Glutamatergic neuron (in vitro differentiated cells): ENCODE results near the gene COPG1. TPM values are rescaled to one million over a fixed set of nuclear protein-coding genes. Genes with fewer than 3 reads are reported as not detected.

Source experiments
- DNase-seq: peaks from one replicate; pipeline ENCODE4 v3.0.0; 2022
- H3K27ac Mint-ChIP-seq: one replicate; pipeline ENCODE4 v1.8.0; 2020; ENCODE audit warnings: mild to moderate bottlenecking, mixed read lengths, inconsistent platforms; ENCODE audit not compliant: unreplicated experiment
- H3K27me3 Mint-ChIP-seq: one replicate; pipeline ENCODE4 v1.8.0; 2020; ENCODE audit warnings: mild to moderate bottlenecking, moderate library complexity, mixed read lengths, inconsistent platforms; ENCODE audit not compliant: unreplicated experiment
- H3K36me3 Mint-ChIP-seq: one replicate; pipeline ENCODE4 v1.8.0; 2020; ENCODE audit warnings: mild to moderate bottlenecking, mixed read lengths, inconsistent platforms; ENCODE audit not compliant: unreplicated experiment
- H3K4me1 Mint-ChIP-seq: one replicate; pipeline ENCODE4 v1.8.0; 2020; ENCODE audit warnings: mild to moderate bottlenecking, low read depth, mixed read lengths, inconsistent platforms; ENCODE audit not compliant: unreplicated experiment
- H3K4me3 Mint-ChIP-seq: one replicate; pipeline ENCODE4 v1.8.0; 2020; ENCODE audit warnings: mild to moderate bottlenecking, mixed read lengths, inconsistent platforms; ENCODE audit not compliant: unreplicated experiment
- H3K9me3 Mint-ChIP-seq: one replicate; pipeline ENCODE4 v1.8.0; 2020; ENCODE audit warnings: mild to moderate bottlenecking, moderate library complexity, mixed read lengths, inconsistent platforms; ENCODE audit not compliant: unreplicated experiment
- total RNA-seq: library from RNA; stranded (reverse); fragmentation: NEBNext Ultra II Directional; extraction: Animal tissue kit (Norgen Biotek cat#: 25700); gene quantifications from one replicate; pipeline ENCODE4 v1.2.1, GENCODE V29; 2021; ENCODE audit not compliant: unreplicated experiment
- TF ChIP-seq, protein P1 (sequence below): fragments of 200-600 bp; sonication (generic); IDR thresholded peaks from one replicate; pipeline ENCODE4 v1.5.0; 2021; ENCODE audit not compliant: partially characterized antibody, unreplicated experiment

Gene COPG1
- total RNA-seq, 1 donor from 2014 or later = 152 TPM

GRCh38 chr3:129254536-129255230, 5.3 kb downstream of the COPG1 start:
- no peak for DNase-seq
- Mint-ChIP-seq H3K27me3 (peaks cover 3% of the 10 kb centered on the region), H3K9me3 (peaks cover 1% of the 10 kb centered on the region), H3K27ac (no peak overlapping the region), H3K4me3 (no peak overlapping the region), H3K36me3 (no peaks in the 10 kb centered on the region), H3K4me1 (peaks cover 4% of the 10 kb centered on the region)
- TF ChIP-seq, protein P1, sequence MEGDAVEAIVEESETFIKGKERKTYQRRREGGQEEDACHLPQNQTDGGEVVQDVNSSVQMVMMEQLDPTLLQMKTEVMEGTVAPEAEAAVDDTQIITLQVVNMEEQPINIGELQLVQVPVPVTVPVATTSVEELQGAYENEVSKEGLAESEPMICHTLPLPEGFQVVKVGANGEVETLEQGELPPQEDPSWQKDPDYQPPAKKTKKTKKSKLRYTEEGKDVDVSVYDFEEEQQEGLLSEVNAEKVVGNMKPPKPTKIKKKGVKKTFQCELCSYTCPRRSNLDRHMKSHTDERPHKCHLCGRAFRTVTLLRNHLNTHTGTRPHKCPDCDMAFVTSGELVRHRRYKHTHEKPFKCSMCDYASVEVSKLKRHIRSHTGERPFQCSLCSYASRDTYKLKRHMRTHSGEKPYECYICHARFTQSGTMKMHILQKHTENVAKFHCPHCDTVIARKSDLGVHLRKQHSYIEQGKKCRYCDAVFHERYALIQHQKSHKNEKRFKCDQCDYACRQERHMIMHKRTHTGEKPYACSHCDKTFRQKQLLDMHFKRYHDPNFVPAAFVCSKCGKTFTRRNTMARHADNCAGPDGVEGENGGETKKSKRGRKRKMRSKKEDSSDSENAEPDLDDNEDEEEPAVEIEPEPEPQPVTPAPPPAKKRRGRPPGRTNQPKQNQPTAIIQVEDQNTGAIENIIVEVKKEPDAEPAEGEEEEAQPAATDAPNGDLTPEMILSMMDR = no peak

- Mint-ChIP-seq H3K9me3 (peaks cover 1% of the 10 kb centered on the region), H3K4me1 (no peaks in the 10 kb centered on the region), H3K4me3 (no peak overlapping the region), H3K27ac (no peak overlapping the region), H3K36me3 (no peaks in the 10 kb centered on the region), H3K27me3 (no peaks in the 10 kb centered on the region)
- TF ChIP-seq, protein P1 = no peak
- no peak for DNase-seq
These were observed 6.9 kb downstream of the COPG1 start for GRCh38 chr3:129256270-129256669.

DNA sequence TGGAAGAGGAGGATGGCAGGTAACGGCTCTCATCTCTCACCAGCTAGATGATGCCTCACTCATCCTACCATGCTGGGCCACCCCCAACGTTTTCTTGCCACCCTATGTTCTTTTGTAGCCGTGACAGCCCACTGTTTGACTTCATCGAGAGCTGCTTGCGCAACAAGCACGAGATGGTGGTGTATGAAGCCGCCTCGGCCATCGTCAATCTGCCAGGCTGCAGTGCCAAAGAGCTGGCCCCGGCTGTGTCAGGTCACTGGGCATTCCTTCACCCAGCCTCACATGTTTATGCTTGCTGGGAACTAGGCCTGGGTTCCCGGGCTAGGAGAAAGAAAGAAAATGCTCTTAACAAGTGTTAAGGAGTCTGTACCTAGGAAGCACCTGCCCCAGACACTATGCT, 8.2 kb downstream of the COPG1 start:
- Mint-ChIP-seq H3K9me3 (peaks cover 1% of the 10 kb centered on the region), H3K27me3 (no peaks in the 10 kb centered on the region), H3K4me1 (no peaks in the 10 kb centered on the region), H3K36me3 (no peaks in the 10 kb centered on the region), H3K27ac (no peak overlapping the region), H3K4me3 (no peak overlapping the region)
- DNase-seq = no peak
- TF ChIP-seq, protein P1 = no peak

DNA sequence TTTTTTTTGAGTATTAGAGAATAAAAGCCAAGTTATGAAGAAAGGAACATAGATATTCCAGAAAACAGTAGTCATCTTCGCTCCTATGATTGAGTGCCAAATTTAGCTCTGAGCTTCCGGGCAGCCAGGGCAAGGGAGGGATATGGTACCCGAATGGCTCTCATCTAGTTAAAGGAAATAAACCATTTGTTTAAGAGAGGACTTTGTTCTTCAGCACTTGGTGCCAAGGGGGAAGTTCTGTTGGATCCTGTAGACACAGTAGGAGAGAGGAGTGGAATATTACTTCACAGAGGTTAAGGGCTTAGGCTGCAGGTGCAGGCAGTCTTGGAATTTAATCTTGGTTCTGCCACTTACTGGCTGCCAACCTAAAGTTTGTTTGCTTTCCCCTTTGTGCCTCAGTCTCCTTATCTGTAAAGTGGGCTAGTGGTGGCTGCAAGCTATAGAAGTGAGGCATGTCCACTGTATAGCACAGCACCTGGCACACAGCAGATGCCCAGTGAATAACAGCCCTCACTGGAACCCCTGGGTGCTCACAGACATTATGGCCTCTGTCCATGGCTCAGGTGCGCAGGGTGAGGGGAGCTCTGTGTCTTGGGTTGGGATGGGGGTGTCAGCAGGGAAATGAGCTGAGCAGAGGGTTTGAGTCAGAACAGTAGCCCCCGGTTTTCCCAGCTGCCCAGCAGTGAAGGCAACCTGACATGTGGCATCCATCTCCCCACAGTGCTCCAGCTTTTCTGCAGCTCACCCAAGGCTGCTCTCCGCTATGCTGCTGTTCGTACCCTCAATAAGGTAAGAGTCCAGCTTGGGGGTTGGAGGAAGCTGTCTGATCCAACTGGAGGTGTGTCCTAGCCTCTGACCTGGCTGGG, 10.4 kb downstream of the COPG1 start:
- peaks cover 5% of the 10 kb centered on the region for H3K9me3 Mint-ChIP-seq
- H3K36me3 Mint-ChIP-seq = no peaks in the 10 kb centered on the region
- H3K27me3 Mint-ChIP-seq = no peaks in the 10 kb centered on the region
- no peak overlapping the region for H3K27ac Mint-ChIP-seq
- H3K4me3 Mint-ChIP-seq = no peak overlapping the region
- TF ChIP-seq, protein P1 = no peak
- no peak for DNase-seq
- no peaks in the 10 kb centered on the region for H3K4me1 Mint-ChIP-seq

DNA sequence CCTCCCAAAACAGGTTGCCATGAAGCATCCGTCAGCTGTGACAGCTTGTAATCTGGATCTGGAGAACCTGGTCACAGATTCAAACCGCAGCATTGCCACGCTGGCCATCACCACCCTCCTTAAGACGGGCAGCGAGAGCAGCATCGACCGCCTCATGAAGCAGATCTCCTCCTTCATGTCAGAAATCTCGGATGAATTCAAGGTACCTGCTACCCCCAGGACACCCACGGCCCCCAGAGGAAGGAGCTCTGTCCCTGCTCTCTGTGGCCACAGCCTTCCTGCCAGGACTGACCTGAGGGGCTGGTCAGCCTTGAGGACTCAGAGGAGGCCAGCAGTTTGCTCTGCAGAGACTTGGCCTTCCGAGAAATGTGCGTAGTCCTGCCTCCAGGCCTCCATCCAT, 11.2 kb downstream of the COPG1 start:
- Mint-ChIP-seq H3K36me3 (no peaks in the 10 kb centered on the region), H3K4me1 (no peaks in the 10 kb centered on the region), H3K9me3 (peaks cover 5% of the 10 kb centered on the region), H3K27ac (no peak overlapping the region), H3K4me3 (no peak overlapping the region), H3K27me3 (no peaks in the 10 kb centered on the region)
- DNase-seq = no peak
- TF ChIP-seq, protein P1 = no peak
